MM.1S (cell line): Measurements from ENCODE around the gene ADRB1.

Experiments used
- EZH2 ChIP-seq: fragments of 300-600 bp; sonication (generic); optimal IDR thresholded peaks from 2 replicates; pipeline ENCODE3; 2017; ENCODE audit warnings: low read depth, mild to moderate bottlenecking, antibody characterized with exemption, low read length, mixed read lengths
- EZH2phosphoT487 ChIP-seq: fragments of 300-600 bp; sonication (generic); IDR thresholded peaks from 2 replicates; pipeline ENCODE4 v1.6.1; 2018; ENCODE audit warnings: antibody characterized with exemption, low read length
- TF ChIP-seq, protein P1 (sequence below): fragments of 300-600 bp; sonication (generic); IDR thresholded peaks from 2 replicates; pipeline ENCODE4 v1.5.1; 2016; ENCODE audit warnings: antibody characterized with exemption, low read length, mixed read lengths

GRCh38 chr10:114021154-114021553, 22.5 kb upstream of the ADRB1 start:
- TF ChIP-seq, protein P1, sequence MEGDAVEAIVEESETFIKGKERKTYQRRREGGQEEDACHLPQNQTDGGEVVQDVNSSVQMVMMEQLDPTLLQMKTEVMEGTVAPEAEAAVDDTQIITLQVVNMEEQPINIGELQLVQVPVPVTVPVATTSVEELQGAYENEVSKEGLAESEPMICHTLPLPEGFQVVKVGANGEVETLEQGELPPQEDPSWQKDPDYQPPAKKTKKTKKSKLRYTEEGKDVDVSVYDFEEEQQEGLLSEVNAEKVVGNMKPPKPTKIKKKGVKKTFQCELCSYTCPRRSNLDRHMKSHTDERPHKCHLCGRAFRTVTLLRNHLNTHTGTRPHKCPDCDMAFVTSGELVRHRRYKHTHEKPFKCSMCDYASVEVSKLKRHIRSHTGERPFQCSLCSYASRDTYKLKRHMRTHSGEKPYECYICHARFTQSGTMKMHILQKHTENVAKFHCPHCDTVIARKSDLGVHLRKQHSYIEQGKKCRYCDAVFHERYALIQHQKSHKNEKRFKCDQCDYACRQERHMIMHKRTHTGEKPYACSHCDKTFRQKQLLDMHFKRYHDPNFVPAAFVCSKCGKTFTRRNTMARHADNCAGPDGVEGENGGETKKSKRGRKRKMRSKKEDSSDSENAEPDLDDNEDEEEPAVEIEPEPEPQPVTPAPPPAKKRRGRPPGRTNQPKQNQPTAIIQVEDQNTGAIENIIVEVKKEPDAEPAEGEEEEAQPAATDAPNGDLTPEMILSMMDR, result no peak
- no peak for TF ChIP-seq EZH2
- no peak for TF ChIP-seq EZH2phosphoT487
